ENCODE results near the gene KCNAB1.

Gene KCNAB1

GRCh38 chr3:156381253-156381652 lies 260.9 kb downstream of the KCNAB1 start:
- no peak for TF ChIP-seq CTCF (IDR thresholded peaks at IDR 0.05; ENCODE audit: borderline replicate concordance, insufficient read depth, low read depth, low read length)
- no peak overlapping the region for H3K4me3 ChIP-seq (ENCODE audit: low read depth, low read length)

GRCh38 chr3:156382458-156383346 lies 262.3 kb downstream of the KCNAB1 start:
- peak; percentile 81 for TF ChIP-seq CTCF (IDR thresholded peaks at IDR 0.05; ENCODE audit: borderline replicate concordance, insufficient read depth, low read depth, low read length)
- no peak overlapping the region for H3K4me3 ChIP-seq (ENCODE audit: low read depth, low read length)

- TF ChIP-seq CTCF (IDR thresholded peaks at IDR 0.05; ENCODE audit: borderline replicate concordance, insufficient read depth, low read depth, low read length): no peak
- H3K4me3 ChIP-seq (ENCODE audit: low read depth, low read length): no peak overlapping the region
Observed at GRCh38 chr3:156383441-156384025, 263.2 kb downstream of the KCNAB1 start.

- no peak overlapping the region for H3K4me3 ChIP-seq (ENCODE audit: low read depth, low read length)
- TF ChIP-seq CTCF (IDR thresholded peaks at IDR 0.05; ENCODE audit: borderline replicate concordance, insufficient read depth, low read depth, low read length): no peak
Observed at GRCh38 chr3:156388497-156389448, 268.4 kb downstream of the KCNAB1 start.

- no peak overlapping the region for H3K4me3 ChIP-seq (ENCODE audit: low read depth, low read length)
- no peak for TF ChIP-seq CTCF (IDR thresholded peaks at IDR 0.05; ENCODE audit: borderline replicate concordance, insufficient read depth, low read depth, low read length)
Observed at GRCh38 chr3:156389449-156389950, 269.1 kb downstream of the KCNAB1 start.

- TF ChIP-seq CTCF (IDR thresholded peaks at IDR 0.05; ENCODE audit: borderline replicate concordance, insufficient read depth, low read depth, low read length): no peak
- H3K4me3 ChIP-seq (ENCODE audit: low read depth, low read length): no peak overlapping the region
Observed at GRCh38 chr3:156390846-156391245, 270.5 kb downstream of the KCNAB1 start.

All from GM12875 (cell line).